Skeletal muscle cell (primary cell): Measurements from ENCODE around the gene CACFD1.

Source experiments
- DNase-seq: peaks from one replicate; pipeline ENCODE4 v3.0.0-alpha.2; 2010; ENCODE audit warnings: low read depth
- H3K4me3 ChIP-seq: 2 replicates; pipeline ENCODE4 v1.5.1; 2011; ENCODE audit warnings: low read depth, mild to moderate bottlenecking, control low read depth, low read length, moderate library complexity

Gene CACFD1

DNA sequence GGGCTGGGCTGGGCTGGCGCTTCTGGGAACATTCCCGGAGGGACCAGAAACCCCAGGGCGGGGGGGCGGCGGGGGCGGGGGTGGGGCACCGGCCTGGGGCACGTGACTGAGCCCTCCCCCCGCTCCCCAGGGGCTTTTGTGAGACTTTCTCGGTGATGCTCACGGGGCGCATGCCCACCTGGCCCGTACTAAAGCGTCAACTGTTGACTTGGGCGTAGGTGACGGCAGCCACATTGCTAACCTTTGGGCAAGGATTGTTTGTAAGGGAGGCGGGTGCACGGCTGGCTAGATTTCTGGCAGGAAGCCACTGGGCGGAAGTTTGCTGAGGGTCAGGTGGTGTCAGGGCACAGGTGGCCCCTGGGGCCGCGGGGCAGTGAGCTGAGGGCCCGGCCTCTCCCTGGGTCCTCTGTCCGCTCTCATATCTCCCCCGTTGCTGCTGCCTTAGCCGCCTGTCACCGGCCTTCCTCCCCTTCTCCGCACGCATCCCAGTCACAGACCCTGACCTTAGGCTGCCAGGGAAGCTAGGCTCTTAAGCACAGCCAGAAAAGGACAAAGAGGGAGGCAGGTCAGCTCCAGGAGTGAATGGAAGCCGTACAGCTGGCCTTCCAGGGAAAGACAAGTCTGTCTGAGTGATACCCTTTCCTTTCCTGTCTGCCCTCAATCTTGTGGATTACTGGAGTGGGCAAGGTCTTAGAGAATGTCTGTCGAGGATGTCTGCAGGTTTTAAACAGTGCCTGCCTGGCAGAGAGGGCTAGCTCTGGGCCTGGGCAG lies 812 bp downstream of the CACFD1 start:
- DNase-seq: no peak
- H3K4me3 ChIP-seq: peak overlapping the region; percentile 75

DNA sequence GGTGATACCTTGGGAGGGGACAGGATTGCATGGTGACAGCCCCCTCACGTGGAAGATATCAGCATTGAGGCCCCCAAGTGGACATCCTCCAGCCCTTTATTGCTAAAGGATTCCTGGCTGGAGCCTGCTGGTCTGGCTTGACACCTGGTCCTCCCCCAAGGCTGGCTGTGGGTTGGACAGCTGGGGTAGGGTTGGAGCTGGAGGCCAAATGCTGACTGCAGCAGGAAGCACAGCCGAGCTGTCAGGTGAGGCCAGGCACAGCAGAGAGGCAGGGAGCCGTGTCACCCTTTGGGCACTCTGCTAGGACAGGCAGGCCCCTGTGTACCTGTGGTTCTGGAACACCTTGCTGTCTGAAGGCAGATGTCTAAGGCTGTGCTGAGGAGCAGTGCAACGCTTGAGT lies 2.2 kb downstream of the CACFD1 start:
- DNase-seq: no peak
- no peak overlapping the region for H3K4me3 ChIP-seq

DNA sequence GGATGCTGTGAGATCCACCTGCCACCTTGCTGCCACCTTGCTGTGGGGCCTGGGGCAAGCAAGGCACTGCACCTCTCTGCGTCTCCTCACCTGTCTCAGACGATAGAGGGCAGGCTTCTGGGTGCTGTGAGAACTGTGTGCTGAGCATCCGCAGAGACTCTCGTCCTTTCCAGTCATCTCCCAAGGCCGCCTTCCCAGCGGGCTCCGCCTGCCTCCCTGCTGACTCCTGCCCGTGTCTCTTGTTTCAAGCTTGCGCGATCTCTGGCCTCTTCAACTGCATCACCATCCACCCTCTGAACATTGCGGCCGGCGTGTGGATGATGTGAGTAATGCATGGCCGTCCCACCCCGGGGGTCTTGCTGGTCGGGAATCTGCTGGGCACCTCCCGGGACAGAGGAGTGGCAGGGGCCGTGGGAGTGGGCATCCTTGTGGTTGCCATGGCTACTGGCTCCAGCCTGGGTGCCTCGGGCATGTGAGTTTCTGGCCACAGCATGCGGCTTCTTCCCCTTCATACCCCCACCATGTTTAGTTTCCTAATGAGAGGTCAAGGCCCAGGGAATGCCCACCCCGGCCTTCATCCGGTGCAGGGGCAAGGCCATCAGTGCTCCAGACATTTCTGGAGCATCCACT lies 3.6 kb downstream of the CACFD1 start:
- H3K4me3 ChIP-seq: no peak overlapping the region
- DNase-seq: no peak

DNA sequence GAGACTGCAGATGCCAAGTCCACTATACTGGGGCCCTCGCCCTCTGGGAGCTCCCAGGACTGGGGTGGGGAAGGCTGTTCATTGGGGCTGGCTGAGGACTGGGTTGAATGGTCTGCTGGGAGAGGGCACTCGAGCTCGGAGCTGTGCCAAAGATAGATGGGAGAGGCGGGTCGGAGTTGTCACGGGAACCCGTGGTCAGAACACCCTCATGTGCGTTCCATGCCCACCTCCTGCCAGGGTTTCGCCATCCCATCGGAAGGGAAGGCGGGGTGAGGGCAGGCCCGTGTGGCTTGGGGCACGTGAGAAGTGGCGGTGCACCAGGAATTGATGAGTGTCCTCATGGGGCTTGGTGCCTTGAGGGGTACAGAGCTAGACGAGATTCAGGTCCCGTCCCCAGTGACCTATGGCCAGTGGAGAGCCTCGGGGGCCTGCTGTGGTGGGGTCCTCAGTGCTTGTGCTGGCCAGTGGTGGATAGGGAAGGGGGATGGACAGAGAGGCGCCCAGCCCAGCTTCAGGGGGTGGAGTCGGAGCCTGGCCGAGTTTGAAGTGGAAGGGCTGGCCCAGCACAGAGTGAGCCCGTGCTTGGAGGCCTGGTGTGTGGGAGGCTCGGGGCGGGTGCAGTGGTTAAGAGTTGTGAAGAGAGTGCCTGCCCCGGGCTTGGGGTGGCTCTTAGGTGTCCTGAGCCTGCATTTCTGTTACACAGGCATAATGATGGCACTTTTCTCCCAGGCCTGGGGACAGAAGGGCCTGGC lies 4.3 kb downstream of the CACFD1 start:
- H3K4me3 ChIP-seq: no peak overlapping the region
- DNase-seq: no peak

DNA sequence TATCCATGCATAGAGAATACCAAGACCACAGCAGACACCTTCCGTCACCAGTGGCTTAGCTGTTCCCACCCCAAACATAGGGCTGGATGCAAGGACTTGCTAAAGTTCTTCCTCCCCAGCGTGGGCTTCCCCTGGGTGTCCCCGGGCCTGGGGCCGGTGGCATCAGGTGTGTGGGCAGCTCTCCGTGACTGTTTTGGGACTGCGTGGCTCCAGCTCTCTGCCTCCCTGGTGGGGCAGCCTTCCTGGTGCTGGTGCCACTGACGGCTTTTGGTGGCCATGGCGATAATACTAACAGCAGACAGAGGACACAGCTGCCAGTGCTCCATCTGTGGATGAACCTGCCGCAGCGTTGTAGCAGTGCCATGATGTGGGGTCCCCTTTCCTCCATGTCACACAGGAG lies 4.9 kb downstream of the CACFD1 start:
- DNase-seq: no peak
- no peak overlapping the region for H3K4me3 ChIP-seq

DNA sequence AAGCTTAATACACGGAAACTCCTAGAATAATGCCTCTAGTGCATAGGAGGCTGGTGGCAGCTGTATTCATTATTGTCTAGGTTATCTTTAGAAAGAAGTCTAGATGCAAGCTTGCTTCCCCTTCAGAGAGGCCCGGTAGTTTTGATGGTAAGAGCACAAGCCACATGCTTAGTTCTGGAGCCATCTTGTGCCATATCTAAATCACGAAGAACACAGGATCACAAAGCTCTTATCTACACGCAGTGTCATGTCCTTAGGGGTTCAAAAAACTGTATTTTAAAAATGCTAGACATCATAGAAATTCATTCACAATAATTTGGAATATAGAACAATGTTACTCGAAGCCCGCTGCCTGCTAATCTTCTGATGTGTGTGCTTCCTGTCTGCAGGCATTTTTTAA lies 6.2 kb downstream of the CACFD1 start:
- no peak for DNase-seq
- no peak overlapping the region for H3K4me3 ChIP-seq

DNA sequence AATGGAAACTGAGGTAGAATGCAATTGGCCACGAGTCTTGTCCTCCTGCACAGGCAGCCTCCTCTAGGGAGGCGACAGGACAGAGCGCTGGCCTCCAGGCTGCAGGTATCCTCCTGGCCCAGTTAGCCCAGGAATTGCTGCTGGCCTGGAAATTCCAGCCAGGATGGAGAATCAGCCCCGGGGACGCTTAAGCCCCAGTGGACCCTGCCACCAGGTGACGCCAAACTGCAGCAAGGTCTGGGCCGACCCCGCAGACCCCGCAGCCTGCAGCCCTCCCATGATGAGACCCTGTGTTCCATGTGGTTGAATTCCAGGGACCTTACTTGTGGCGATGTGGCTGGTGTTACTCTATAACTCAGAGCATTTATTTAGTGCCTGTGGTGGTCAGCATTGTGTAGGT lies 7.3 kb downstream of the CACFD1 start:
- no peak for DNase-seq
- no peak overlapping the region for H3K4me3 ChIP-seq

DNA sequence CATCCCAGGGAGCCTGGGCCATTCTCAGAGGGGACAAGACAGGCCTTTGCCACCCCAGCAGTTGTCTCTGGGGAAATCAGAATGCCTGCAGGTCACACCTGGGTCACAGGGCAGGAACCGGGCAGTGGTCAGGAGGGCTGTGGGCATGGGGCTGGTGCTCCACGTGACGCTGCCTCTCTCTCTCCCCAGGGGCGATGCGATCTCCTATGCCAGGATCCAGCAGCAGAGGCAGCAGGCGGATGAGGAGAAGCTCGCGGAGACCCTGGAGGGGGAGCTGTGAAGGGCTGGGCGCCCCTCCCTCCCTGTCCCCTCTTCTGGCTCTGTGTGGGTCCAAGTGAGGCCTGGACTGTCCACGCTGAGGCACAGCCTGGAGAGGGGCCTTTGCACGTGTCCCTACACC lies 8.6 kb downstream of the CACFD1 start:
- DNase-seq: no peak

DNA sequence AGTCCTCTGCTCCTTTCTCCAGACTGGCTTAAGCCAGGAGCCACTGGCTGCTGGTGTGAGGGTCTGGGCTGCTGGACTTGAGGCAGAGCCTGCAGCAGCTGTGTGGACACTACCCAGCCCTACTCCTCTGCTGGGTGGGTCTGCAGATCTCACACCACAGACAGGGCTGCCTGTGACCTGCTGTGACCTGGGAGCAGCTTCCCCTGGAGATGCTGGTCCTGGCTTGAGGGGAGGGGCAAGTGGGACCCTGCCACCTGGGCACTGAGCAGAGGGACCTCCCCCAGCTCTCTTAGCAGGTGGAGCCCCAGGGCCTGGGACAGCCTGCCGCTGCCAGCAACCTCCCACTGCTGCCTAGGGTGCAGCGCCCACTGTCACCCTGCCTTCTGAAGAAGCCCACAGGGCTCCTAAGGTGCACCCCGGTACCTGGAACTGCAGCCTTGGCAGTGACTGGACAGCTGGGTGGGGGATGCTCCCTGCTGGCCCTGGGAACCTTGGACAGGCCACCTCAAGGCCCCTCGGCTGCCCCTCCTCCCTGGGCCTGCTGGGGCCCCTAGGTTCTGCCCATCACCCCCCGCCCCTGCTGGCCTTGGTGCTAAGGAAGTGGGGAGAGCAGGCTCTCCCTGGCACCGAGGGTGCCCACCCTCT lies 9.1 kb downstream of the CACFD1 start:
- H3K4me3 ChIP-seq: no peak overlapping the region

More for the DNA sequence above, 8.6 kb downstream of the CACFD1 start:
- H3K4me3 ChIP-seq: no peak overlapping the region

DNA sequence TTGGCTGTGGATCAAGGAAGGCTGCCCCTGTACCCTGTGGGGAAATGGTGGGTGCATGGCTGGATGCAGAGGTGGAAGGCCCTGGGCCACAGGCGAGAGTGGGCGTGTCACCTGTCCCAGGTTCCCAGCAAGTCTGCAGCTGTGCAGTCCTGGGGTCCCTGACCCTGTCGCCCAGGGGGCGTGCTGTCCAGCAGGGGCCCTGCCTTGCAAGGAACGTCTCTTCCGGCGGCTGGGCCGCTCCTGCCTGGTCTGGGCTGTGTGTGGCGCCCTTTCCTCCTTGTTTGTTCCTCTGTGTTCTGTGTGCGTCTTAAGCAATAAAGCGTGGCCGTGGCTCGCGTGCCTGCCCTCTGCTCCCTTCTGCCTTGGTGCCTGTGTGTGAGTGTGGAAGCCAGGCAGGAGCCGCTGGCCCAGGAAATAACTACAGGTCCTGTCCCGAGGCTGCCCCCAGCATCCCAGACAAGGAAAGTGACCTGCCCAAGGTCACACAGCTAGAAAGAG lies 10.7 kb downstream of the CACFD1 start:
- H3K4me3 ChIP-seq: no peak overlapping the region
- no peak for DNase-seq

More for the DNA sequence above, 9.1 kb downstream of the CACFD1 start:
- no peak for DNase-seq

DNA sequence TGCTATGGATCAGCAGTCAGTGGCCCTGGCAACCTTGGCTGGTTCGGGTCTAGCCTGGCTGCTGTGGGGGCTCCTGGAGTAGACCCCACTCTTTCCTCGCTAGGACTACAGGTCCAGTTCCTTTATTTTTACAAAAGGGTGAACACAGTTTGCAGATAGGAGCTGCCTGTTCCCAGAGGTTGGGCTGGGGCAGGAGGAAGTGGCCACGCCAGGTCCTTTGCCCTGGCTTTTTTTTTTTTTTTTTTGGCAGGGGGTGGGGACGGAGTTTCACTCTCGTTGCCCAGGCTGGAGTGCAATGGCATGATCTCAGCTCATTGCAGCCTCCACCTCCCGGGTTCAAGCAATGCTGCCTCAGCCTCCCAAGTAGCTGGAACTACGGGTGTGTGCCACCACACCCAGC lies 11.2 kb downstream of the CACFD1 start:
- no peak for DNase-seq
- H3K4me3 ChIP-seq: no peak overlapping the region

DNA sequence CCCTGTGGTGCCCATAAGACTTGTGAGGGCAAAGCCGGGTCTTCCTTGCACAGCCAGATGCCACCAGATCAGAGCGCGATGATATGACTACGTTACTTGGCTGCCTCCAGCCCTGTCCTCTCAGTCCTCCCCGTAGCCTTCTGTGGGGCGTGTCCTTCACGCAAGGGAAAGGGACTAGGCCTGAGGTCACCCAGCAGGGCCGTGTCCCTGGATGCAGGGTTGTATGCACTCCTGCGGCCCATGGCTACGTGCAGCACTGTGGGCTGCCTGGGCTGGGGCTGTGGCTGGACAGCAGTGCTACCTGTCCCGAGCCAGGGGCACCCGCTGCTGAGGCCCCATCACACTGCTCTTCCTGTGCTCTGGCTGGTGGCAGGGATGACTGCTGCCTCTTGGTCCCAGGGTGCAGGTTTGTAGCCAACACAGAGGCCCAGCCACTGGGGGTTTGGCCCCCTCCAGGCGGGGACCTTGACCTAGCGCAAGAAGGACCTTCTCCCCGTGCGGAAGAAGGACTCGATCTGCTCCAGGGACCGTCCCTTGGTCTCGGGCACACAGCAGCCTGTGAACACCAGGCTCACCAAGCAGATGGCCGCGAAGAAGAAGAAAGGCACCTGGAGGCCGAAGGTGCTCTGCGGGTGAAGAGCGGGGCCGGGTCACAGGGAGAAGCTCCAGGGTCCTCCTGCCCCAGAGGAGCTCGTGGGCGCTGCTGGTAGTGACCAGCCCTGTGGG lies 11.9 kb downstream of the CACFD1 start:
- H3K4me3 ChIP-seq: no peak overlapping the region
- no peak for DNase-seq

DNA sequence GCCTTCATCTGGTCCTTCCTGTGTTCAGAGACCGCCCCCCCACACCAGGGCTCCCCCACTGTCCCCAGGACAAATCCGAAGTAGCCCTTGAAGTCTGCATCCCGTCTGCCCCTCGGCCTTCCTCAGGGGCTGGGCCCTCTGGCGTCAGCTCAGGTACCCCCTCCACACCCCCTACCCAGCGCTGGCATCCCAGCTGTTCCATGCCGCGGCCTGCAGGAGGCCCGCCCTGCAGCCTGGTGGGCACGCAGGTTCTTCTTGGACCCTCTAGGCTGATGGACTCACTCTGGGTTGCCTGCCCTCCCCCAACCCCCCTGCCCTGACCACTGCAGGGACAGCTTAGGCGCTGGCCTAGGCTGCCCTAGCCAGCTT lies 12.5 kb downstream of the CACFD1 start:
- no peak for DNase-seq

DNA sequence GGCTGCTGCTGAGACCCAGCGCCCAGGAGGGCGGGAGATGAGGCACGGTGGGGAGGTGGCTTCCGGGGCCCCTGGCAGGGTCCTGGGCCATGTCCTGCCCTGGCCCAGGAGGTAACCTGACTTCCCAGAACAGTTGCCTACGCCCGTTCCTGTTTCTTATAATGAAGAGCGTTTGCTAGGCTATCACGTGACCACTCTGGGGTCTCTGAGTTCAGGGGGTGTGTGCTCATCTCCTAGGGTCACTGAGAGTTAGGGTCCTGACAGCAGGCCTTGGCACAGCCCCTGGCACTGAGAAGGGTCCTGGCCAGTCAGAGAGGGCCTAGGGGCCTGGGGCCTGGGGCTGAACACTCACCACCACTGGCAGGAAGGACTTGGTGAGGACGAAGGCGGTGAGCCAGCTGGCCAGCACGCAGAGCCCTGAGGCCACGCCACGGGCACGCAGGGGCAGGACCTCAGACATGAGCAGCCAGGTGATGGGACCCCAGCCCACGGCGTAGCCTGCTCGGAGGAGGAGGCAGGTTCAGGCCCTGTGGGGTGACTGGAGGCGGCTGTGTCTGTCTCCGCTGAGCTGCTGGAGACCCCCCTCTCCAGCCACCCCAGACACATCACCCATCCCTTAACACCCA lies 13.1 kb downstream of the CACFD1 start:
- DNase-seq: no peak
- no peak overlapping the region for H3K4me3 ChIP-seq

More for the DNA sequence above, 12.5 kb downstream of the CACFD1 start:
- no peak overlapping the region for H3K4me3 ChIP-seq

DNA sequence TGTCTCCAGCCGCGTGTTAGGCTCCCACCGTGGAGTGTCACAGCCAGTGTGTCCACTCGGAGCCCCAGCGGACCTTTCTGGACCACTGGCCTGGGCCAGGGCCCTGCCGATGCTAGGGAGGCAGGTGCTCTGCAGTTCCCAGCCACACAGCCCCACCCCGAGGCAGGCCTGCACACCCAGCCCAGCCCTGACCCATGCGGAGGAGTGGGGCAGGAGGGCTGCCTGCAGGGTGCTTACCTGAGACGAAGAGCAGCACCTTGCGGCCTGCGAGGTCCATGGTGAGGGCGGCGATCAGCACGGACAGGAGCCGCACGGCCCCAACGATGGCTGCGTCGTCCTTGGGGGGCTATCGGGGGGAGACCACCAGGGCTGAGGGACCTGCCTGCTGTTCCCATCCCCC lies 14.0 kb downstream of the CACFD1 start:
- H3K4me3 ChIP-seq: no peak overlapping the region
- no peak for DNase-seq

DNA sequence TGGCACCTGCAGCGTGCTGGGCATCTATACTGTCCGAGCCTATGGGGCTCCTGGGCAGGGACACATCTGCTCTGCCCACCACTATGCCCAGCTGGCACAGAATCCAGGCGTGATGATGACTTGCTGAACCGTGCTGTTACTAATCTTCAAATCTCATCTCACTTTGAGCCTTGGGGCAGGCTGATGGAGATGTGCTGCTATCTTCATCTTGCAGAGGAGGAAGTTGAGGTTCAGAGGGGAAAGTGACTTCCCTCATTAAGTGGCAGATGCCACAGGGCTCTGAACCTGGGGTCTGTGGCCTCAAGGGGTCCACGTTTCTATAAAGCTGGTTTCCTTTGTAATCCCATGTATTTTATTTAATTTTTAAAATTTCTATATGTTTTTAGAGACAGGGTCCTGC lies 14.4 kb downstream of the CACFD1 start:
- DNase-seq: no peak
- H3K4me3 ChIP-seq: no peak overlapping the region

DNA sequence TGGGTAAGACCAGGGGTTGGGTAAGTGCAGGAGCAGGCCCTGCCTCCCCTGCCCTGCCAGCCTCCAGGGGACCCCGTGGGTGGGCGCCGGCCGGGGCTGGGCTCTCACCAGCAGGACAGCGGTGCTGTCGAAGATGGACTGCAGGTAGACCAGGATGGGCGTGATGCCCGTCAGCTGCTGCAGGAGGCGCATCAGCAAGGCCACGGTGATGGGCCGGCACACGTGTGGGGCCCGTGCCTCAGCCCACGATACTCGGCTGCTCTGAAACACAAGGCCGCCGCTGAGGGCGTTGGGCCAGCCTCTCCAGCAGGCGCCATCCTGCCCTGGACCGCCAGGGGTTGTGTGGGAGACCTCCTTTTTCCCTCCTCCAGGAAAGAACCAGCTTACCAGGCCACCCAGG lies 15.1 kb downstream of the CACFD1 start:
- no peak for DNase-seq
- H3K4me3 ChIP-seq: no peak overlapping the region

DNA sequence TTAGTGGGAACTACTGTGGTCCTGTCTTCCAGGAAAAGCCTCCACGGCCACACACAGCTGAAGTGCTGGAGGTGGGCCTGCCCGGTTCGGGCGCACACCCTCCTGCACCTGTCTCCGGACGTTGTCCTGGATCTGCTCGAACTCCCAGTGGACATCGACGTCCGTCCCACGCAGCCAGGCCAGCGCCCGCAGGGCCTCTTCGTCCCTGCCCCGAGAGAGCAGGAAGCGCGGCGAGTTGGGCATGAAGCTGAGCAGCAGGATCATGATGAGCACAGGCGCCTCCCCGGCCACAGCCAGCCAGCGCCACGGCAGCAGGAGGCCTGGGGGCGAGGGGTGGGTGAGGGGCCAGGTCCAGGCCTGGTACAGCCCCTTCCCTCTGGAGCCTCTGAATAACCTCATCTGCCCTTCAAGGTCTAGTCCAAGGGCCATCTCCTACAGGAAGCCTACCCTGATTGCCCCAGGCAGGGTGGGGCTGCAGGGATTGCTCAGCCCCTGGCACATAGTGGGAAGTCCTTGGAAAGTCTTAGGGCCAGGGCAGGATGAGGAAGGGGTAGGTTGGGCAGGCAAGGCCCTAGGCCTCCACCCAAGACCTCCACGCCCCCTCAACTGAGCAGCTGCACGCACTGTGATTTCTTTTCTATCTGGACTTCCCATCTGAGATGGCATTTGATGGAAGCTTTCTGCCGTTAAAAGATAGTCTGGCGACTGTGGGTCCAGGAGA lies 15.7 kb downstream of the CACFD1 start:
- no peak overlapping the region for H3K4me3 ChIP-seq
- DNase-seq: no peak
